ENCODE measurements around the gene AP3D1. TPM values are rescaled to one million over a fixed set of nuclear protein-coding genes. Genes with fewer than 3 reads are reported as not detected.

Gene AP3D1
- total and polyA plus RNA-seq, 12 donors, result 51.3 to 193 (median 121) TPM

DNA sequence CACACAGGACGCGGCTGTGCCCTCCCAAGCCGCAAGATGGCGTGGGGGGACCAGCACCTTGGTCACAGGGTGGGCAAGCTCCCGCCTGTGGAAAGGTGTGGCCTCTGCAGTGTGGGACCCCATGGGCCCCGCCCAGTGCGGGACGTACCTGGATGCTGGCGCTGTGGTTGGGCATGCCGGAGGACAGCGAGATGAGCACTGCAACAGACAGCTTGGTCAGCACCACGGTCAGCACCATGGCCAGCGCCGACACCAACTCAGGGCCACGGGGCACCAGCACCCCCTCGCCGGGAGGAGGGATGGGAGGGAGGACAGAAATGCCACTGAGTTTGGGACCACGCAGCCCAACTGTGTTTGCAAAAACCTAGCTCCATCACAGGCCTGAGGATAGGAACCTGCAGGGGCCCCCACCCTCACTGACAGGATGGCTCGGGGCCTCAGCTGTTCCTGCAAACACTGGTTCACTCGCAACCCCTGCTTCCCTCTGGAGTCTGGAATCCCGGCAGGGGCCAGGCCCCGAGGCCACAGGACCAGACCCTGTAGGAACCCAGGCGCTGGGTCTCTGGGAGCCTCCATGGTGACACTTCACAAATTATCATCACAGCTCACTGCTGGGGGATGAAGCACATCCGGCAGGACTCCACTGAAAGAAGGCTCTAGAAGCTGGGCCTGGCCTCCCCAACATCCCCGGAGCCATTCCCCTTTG, 27.5 kb downstream of the AP3D1 start:
- Histone ChIP-seq H3K4me3 (no peak overlapping the region), H3K36me3 (replicated peaks in 1 of 2) (peaks cover 0 to 92% of the 10 kb centered on the region in 2 donors), H3K4me1 (replicated peaks in 1 of 2) (no peaks in the 10 kb centered on the region), H3K9me3 (replicated peaks in 1 of 3) (no peaks in the 10 kb centered on the region), H3K27me3 (no peaks in the 10 kb centered on the region), H3K27ac (no peak overlapping the region)
- WGBS, 4 donors, result 40 to 84% (median 74%) methylated on average over 1 to 25 of the region's 25 CpGs
- DNase-seq, result peak in 2 of 7 donors; percentile 29 to 31
- no peak for TF ChIP-seq POLR2A (IDR thresholded peaks at IDR 0.05)
- TF ChIP-seq, protein P1, sequence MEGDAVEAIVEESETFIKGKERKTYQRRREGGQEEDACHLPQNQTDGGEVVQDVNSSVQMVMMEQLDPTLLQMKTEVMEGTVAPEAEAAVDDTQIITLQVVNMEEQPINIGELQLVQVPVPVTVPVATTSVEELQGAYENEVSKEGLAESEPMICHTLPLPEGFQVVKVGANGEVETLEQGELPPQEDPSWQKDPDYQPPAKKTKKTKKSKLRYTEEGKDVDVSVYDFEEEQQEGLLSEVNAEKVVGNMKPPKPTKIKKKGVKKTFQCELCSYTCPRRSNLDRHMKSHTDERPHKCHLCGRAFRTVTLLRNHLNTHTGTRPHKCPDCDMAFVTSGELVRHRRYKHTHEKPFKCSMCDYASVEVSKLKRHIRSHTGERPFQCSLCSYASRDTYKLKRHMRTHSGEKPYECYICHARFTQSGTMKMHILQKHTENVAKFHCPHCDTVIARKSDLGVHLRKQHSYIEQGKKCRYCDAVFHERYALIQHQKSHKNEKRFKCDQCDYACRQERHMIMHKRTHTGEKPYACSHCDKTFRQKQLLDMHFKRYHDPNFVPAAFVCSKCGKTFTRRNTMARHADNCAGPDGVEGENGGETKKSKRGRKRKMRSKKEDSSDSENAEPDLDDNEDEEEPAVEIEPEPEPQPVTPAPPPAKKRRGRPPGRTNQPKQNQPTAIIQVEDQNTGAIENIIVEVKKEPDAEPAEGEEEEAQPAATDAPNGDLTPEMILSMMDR (IDR thresholded peaks at IDR 0.05), result no peak
- intact Hi-C loops (cut with DNase I), result no loop called here

DNA sequence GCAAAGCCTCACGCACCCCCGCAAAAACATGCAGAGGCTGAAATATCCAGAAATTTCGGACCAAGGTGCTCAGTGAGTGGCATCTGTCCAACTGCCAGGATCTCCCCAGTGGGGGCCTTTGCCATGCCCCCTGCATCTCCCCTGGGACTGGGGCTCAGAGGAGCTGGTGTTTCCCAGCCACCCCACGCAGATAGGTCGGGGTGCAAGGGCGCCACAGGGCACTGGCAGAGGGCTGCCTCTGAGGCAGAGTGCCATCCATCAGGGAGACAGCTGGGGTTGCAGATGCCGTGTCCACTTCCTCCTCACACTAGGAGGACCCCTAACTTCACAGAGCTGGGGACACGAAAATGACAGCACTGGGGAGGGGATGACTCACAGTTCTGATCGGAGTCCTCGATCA, 28.4 kb downstream of the AP3D1 start:
- H3K4me3 ChIP-seq, result no peak overlapping the region
- TF ChIP-seq, protein P1 (IDR thresholded peaks at IDR 0.05), result no peak
- no peak for TF ChIP-seq POLR2A (IDR thresholded peaks at IDR 0.05)
- H3K36me3 ChIP-seq (replicated peaks in 1 of 2), result peaks cover 0 to 98% of the 10 kb centered on the region in 2 donors
- DNase-seq, result peak in 1 of 7 donors; percentile 13
- no peaks in the 10 kb centered on the region for H3K4me1 ChIP-seq (replicated peaks in 1 of 2)
- no peak overlapping the region for H3K27ac ChIP-seq
- no peaks in the 10 kb centered on the region for H3K9me3 ChIP-seq (replicated peaks in 1 of 3)
- no peaks in the 10 kb centered on the region for H3K27me3 ChIP-seq
- WGBS, 4 donors, result 92 to 96% (median 95%) methylated on average over 7 to 10 of the region's 10 CpGs
- intact Hi-C loops (cut with DNase I), result no loop called here

DNA sequence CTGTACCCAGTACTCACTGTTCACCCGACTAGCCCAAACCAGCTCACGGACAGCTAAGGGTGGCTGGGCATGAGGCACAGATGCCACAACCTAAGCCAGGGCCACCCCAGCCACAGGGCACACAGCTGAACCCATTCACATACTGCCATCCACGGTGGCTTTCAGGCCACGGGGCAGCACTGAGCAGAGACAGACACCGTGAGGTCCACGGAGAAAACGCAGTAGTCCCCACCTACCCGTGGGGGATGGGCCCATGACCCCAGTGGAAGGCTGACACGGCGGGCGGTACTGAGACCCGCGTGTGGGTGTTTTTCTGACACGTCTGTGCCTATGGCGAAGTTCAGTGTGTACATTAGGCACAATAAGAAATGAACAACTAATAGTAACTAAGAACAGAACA, 29.1 kb downstream of the AP3D1 start:
- Histone ChIP-seq H3K36me3 (replicated peaks in 1 of 2) (peaks cover 0 to 98% of the 10 kb centered on the region in 2 donors), H3K4me3 (no peak overlapping the region), H3K9me3 (replicated peaks in 1 of 3) (no peaks in the 10 kb centered on the region), H3K27me3 (no peaks in the 10 kb centered on the region), H3K27ac (no peak overlapping the region), H3K4me1 (replicated peaks in 1 of 2) (peaks cover 0 to 4% of the 10 kb centered on the region in 2 donors)
- peak in 1 of 7 donors; percentile 14 for DNase-seq
- intact Hi-C loops (cut with DNase I), result no loop called here
- 90 to 95% (median 92%) methylated on average over 9 to 15 of the region's 15 CpGs for WGBS, 4 donors
- TF ChIP-seq, protein P1 (IDR thresholded peaks at IDR 0.05), result no peak
- TF ChIP-seq POLR2A (IDR thresholded peaks at IDR 0.05), result no peak

DNA sequence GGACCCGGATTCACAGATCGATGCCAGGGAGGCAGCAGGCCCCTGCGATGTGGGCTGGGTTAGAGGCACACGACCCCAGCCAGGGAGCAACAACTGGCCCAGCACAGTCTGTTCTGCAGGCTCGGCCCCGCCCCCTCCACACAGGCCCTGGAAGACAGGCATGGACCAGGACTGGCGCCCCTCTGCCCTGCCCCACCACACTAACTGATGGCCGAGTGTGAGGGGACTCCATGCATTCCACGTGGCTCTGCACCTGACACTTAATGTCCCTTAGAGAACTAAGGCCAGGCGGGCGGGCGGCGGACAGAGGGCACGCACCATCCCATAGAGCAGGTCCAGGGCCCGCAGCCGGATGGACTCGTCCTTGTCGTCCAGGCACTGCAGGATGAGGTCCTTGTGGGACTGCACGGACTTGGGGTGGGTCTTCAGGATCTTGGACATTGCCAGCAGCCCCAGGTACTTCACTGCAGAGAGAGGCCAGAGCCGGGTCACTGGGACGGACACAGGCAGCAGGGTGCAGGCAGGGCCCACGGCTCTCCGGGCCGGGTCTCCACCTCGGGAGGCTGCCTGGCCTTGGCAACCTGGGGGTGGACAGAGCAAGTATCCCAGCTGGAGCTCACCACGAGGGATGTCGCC, 29.8 kb downstream of the AP3D1 start:
- peaks cover 0 to 6% of the 10 kb centered on the region in 2 donors for H3K4me1 ChIP-seq (replicated peaks in 1 of 2)
- peaks cover 0 to 98% of the 10 kb centered on the region in 2 donors for H3K36me3 ChIP-seq (replicated peaks in 1 of 2)
- no peak overlapping the region for H3K4me3 ChIP-seq
- intact Hi-C loops (cut with DNase I), result no loop called here
- H3K27me3 ChIP-seq, result no peaks in the 10 kb centered on the region
- no peaks in the 10 kb centered on the region for H3K9me3 ChIP-seq (replicated peaks in 1 of 3)
- no peak overlapping the region for H3K27ac ChIP-seq
- 91 to 95% (median 92%) methylated on average over 15 to 27 of the region's 27 CpGs; no CpG with 5 or more reads in 1 of the 4 donors for WGBS, 4 donors
- no peak for TF ChIP-seq POLR2A (IDR thresholded peaks at IDR 0.05)
- TF ChIP-seq, protein P1 (IDR thresholded peaks at IDR 0.05), result no peak
- no peak for DNase-seq
